ENCODE measurements around the gene RPS6KB2.

The RPS6KB2 gene

DNA sequence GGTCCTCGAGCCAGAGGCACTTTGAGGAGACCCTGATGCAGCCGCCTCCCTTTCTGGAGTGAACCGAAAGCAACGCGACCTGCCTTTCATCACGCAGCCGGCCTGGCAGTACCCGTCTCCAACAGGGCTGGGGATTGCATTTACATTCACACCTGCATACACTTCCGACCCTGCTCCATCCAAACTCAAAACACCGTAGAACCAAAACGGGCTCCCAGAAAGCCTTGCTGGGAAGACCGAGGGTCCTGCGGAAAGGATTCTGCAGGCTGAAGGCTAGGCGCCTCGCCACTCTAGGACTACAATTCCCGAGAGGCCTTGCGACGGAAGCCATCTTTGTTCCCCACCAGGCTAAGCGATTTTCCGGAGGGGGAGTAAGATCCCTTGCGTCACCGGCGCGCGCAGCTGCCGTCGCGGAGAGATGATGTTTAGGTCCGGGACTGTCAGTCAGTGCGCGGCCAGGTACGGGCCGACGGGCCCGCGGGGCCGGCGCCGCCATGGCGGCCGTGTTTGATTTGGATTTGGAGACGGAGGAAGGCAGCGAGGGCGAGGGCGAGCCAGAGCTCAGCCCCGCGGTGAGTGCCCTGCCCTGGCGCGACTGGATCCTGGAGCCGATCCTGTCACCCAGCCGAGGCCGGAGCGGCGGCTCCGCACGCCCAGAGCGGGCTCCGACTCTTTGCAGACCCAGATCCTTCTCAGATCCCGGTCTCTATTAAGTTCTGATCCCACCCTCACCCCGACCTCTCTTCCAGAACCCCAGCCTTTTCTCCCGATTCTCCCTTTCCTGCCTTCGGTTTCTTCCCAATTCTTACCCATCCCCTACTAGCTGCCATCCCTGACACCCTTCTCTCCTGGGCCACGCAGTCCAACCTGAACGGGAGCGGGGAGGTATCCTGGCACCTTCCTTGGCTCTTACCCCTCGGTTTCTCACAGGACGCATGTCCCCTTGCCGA, at the start of gene RPS6KB2:
RPS6KB2 (plus strand) TSS at position 443 of the 950 bp plus-strand sequence; CDS start at position 495, 52 bp downstream.
- Histone ChIP-seq H3K36me3 (peaks cover 38% of the 10 kb centered on the region), H3K27ac (peak within 1 kb of the TSS; percentile 79), H3K9me3 (ENCODE audit: severe bottlenecking) (no peaks in the 10 kb centered on the region), H3K27me3 (ENCODE audit: insufficient read depth, low read depth, severe bottlenecking) (no peaks in the 10 kb centered on the region), H3K4me3 (ENCODE audit: low read depth, low read length) (peak within 1 kb of the TSS; percentile 81)
- TF ChIP-seq CTCF (IDR thresholded peaks at IDR 0.05; ENCODE audit: low read depth, low read length) = no peak
- peak; percentile 98 for DNase-seq

- DNase-seq = no peak
- Histone ChIP-seq H3K9me3 (ENCODE audit: severe bottlenecking) (no peaks in the 10 kb centered on the region), H3K27me3 (ENCODE audit: insufficient read depth, low read depth, severe bottlenecking) (no peaks in the 10 kb centered on the region), H3K4me3 (ENCODE audit: low read depth, low read length) (no peak overlapping the region), H3K36me3 (no peaks in the 10 kb centered on the region), H3K27ac (no peak overlapping the region)
- TF ChIP-seq CTCF (IDR thresholded peaks at IDR 0.05; ENCODE audit: low read depth, low read length) = no peak
These were observed 49.8 kb upstream of the RPS6KB2 start for GRCh38 chr11:67378544-67378943.

DNA sequence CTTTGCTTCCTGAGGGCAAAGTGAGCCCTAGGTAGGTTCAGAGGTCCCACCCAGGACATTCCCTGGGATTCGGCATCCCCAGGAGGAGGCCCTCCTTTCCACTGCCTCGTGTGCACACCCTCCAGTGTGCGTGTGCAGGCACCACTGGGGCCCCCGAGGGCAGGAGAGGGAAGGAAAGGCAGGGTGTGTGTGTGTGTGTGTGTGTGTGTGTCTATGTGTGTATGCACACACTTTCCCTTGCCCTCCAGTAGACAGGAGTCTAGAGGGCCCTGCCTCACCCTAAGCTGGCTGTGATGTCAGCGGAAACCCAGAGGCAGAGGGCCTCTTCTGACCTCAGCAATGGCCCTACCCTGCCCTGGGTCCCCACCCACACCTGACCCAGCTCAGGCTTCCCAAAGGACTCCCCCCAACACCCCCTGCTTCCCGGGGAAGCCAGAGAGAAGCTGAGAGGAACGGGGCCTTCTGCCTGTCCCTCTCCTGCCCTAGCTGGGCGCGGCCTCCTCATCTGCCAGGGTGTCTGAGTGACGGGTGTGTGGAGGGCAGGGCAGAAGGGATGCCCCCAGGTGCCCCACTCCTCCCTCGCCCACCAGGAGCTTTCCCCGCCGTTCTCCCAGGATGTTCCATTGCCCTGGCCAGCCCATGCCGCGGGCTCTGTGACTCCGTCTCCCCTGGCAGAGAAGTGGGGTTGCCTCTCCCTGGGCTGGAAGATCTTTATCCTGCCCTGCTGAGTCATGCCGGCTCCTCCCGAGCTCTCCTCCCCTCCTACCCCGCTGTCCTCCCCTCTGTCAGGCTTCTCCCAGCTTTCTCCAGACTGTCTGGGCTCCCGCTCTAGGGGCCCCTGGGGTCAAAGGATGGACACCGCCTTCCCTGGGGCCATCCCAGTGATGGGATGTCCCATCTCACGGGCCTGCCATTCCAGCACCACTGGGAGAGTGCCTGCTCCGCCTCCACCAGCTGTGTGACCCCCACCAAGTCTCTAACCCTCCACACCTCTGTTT, 48.9 kb upstream of the RPS6KB2 start:
- Histone ChIP-seq H3K9me3 (ENCODE audit: severe bottlenecking) (no peaks in the 10 kb centered on the region), H3K4me3 (ENCODE audit: low read depth, low read length) (no peak overlapping the region), H3K27ac (no peak overlapping the region), H3K36me3 (no peaks in the 10 kb centered on the region), H3K27me3 (ENCODE audit: insufficient read depth, low read depth, severe bottlenecking) (no peaks in the 10 kb centered on the region)
- no peak for TF ChIP-seq CTCF (IDR thresholded peaks at IDR 0.05; ENCODE audit: low read depth, low read length)
- no peak for DNase-seq

DNA sequence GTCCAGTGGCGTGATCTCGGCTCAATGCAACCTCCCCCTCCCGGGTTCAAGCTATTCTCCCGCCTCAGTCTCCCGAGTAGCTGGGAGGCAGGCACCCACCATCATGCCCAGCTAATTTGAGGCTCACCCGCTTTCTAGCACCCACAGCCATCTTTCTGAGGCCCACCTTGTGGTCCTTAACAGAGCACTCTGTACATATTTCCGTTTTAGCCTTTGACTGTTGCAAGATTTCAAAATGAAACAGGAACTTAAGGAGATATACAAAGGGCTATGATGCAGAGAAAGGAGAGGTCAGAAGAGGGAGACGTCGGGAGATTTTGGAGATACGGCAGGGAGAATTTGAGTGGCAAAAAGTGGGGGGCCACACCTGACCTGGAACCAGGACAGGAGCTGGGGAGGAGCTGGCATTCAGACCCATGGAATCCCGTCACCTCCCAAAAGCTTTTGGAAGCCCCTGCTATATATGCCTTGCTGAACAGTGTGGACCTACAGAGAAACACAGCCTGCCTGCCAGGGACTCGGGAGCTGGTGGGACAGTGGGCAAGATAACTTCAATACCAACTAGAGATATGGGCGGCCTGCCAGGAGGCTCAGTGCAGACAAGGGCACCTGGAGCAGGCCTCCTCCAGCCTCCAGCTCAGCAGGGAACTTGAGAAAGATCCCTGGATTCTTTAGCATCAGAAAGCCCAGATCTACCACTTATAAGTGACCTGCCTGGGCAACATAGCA, 46.9 kb upstream of the RPS6KB2 start:
- no peak for DNase-seq
- no peaks in the 10 kb centered on the region for H3K36me3 ChIP-seq
- H3K27ac ChIP-seq = no peak overlapping the region
- no peak overlapping the region for H3K4me3 ChIP-seq (ENCODE audit: low read depth, low read length)
- H3K27me3 ChIP-seq (ENCODE audit: insufficient read depth, low read depth, severe bottlenecking) = no peaks in the 10 kb centered on the region
- H3K9me3 ChIP-seq (ENCODE audit: severe bottlenecking) = no peaks in the 10 kb centered on the region
- TF ChIP-seq CTCF (IDR thresholded peaks at IDR 0.05; ENCODE audit: low read depth, low read length) = no peak

All from WERI-Rb-1 (cell line).